CD4-positive, alpha-beta T cell (primary cell): ENCODE measurements around the gene CYS1. TPM values are rescaled to one million over a fixed set of nuclear protein-coding genes. Genes with fewer than 3 reads are reported as not detected.

Experiments used
- ATAC-seq: fragments of 200-7000 bp; cut with Tn5 transposase; one replicate; pipeline ENCODE4 v1.10.0; 2022; ENCODE audit warnings: mild to moderate bottlenecking; ENCODE audit not compliant: poor library complexity
- CTCF ChIA-PET: fragments of 350-600 bp; sonication (Branson Sonifier 250); formaldehyde crosslinking; loops from one replicate; lab custom pipeline; 2021; ENCODE audit warnings: antibody characterized with exemption, inconsistent platforms; lab: Charles Lee
- POLR2A ChIA-PET: fragments of 350-600 bp; sonication (Branson Sonifier 250); formaldehyde crosslinking; loops from one replicate; lab custom pipeline; 2021; ENCODE audit warnings: antibody characterized with exemption, inconsistent platforms; lab: Charles Lee
- DNase-seq, 14 experiments: peaks; one replicate each; pipeline ENCODE4 v3.0.0-alpha.2; 2013 to 2020; ENCODE audit warnings: mixed read lengths in 2 of 14
- H3K27ac ChIP-seq, 2 donors: one replicate each; pipeline versions ENCODE4 v1.5.1 to v1.7.0; 2013; ENCODE audit warnings: low read length in 2 of 2, low read depth in 1 of 2, mild to moderate bottlenecking in 1 of 2
- H3K27me3 ChIP-seq, 2 experiments: 1 replicate in 1 of 2; 2 replicates in 1 of 2; pipeline versions ENCODE4 v1.6.1 to v1.7.0; 2013; ENCODE audit warnings: low read length in 2 of 2, control low read depth in 1 of 2, mild to moderate bottlenecking in 1 of 2, moderate library complexity in 1 of 2; ENCODE audit not compliant: insufficient read depth in 2 of 2, control insufficient read depth in 1 of 2
- H3K36me3 ChIP-seq: one replicate; pipeline ENCODE4 v1.6.1; 2013; ENCODE audit warnings: low read length, control low read depth; ENCODE audit not compliant: insufficient read depth
- H3K4me1 ChIP-seq: one replicate; pipeline ENCODE4 v1.6.1; 2013; ENCODE audit warnings: low read length, control low read depth; ENCODE audit not compliant: insufficient read depth
- H3K4me3 ChIP-seq: one replicate; pipeline ENCODE4 v1.5.1; 2013; ENCODE audit warnings: mild to moderate bottlenecking, low read length, moderate library complexity
- H3K9me3 ChIP-seq, 2 experiments: 1 replicate in 1 of 2; 2 replicates in 1 of 2; pipeline versions ENCODE4 v1.6.1 to v1.7.0; 2013; ENCODE audit warnings: low read length in 2 of 2, mild to moderate bottlenecking in 2 of 2, control low read depth in 1 of 2, moderate library complexity in 1 of 2; ENCODE audit not compliant: control insufficient read depth in 1 of 2, insufficient read depth in 1 of 2
- H3K27ac Mint-ChIP-seq: one replicate; pipeline ENCODE4 v1.8.0; 2020; ENCODE audit warnings: mixed read lengths
- H3K27me3 Mint-ChIP-seq: one replicate; pipeline ENCODE4 v1.8.0; 2021; ENCODE audit warnings: mixed read lengths
- H3K36me3 Mint-ChIP-seq: one replicate; pipeline ENCODE4 v1.8.0; 2021; ENCODE audit warnings: low read depth, mixed read lengths
- H3K4me1 Mint-ChIP-seq: one replicate; pipeline ENCODE4 v1.8.0; 2021; ENCODE audit warnings: low read depth, mixed read lengths
- H3K4me3 Mint-ChIP-seq: one replicate; pipeline ENCODE4 v1.8.0; 2020; ENCODE audit warnings: mild to moderate bottlenecking, mixed read lengths
- H3K9me3 Mint-ChIP-seq: one replicate; pipeline ENCODE4 v1.8.0; 2020; ENCODE audit warnings: mixed read lengths
- CTCF ChIP-seq: fragments of 200-600 bp; IDR thresholded peaks from one replicate; pipeline ENCODE4 v1.8.0; 2022; ENCODE audit warnings: antibody characterized with exemption, mild to moderate bottlenecking
- intact Hi-C, 2 experiments: fragments of 100-400 bp; cut with DNase I in 1 of 2; cut with micrococcal nuclease in 1 of 2; formaldehyde crosslinking; loops; one replicate each; pipeline versions ENCODE4 v1.15.1 to v1.9.0; 2023 to 2025; cut with DNase I, micrococcal nuclease
- total RNA-seq, 174 experiments: library from RNA in 2 of 174; stranded (reverse) in 2 of 174; gene quantifications; one replicate each; pipeline ENCODE4 v1.2.3 and lab custom pipeline; 2021 to 2026

CYS1 gene
- total RNA-seq, 2 experiments from 2014 or later: not detected

GRCh38 chr2:10089565-10090190 lies 9.5 kb upstream of the CYS1 start:
- Histone ChIP-seq H3K27ac (no peak overlapping the region), H3K27me3 (peaks cover 52 to 71% of the 10 kb centered on the region in 2 experiments), H3K4me1 (peaks cover 7% of the 10 kb centered on the region), H3K36me3 (no peaks in the 10 kb centered on the region), H3K4me3 (no peak overlapping the region), H3K9me3 (peaks cover 0 to 7% of the 10 kb centered on the region in 2 experiments)
- no peaks in the 10 kb centered on the region for H3K9me3 Mint-ChIP-seq
- H3K4me3 Mint-ChIP-seq: no peak overlapping the region
- peaks cover 85% of the 10 kb centered on the region for H3K27me3 Mint-ChIP-seq
- ChIA-PET POLR2A (no interaction called here), CTCF (interaction anchor here (1.4 to 3.0 kb wide), 2 partner anchors 8 to 17 kb away, joined by 5 to 13 read pairs; no protein-coding TSS in a partner anchor)
- no peak for DNase-seq
- no peak overlapping the region for H3K27ac Mint-ChIP-seq
- no peaks in the 10 kb centered on the region for H3K36me3 Mint-ChIP-seq
- H3K4me1 Mint-ChIP-seq: peaks cover 14% of the 10 kb centered on the region
- intact Hi-C loops: no loop called here
- TF ChIP-seq CTCF: no peak
- no peak for ATAC-seq

GRCh38 chr2:10087360-10087759 lies 7.1 kb upstream of the CYS1 start:
- Histone ChIP-seq H3K27me3 (peaks cover 59 to 77% of the 10 kb centered on the region in 2 experiments), H3K4me3 (no peak overlapping the region), H3K27ac (no peak overlapping the region), H3K36me3 (no peaks in the 10 kb centered on the region), H3K4me1 (peaks cover 7% of the 10 kb centered on the region), H3K9me3 (peaks cover 0 to 7% of the 10 kb centered on the region in 2 experiments)
- Mint-ChIP-seq H3K27ac (no peak overlapping the region), H3K9me3 (no peaks in the 10 kb centered on the region), H3K4me1 (peaks cover 10% of the 10 kb centered on the region), H3K36me3 (no peaks in the 10 kb centered on the region), H3K4me3 (no peak overlapping the region), H3K27me3 (peaks cover 87% of the 10 kb centered on the region)
- no peak for DNase-seq
- ChIA-PET POLR2A (no interaction called here), CTCF (interaction anchor here (2.4 kb wide), 1 partner anchor 10 kb away, joined by 9 read pairs; no protein-coding TSS in a partner anchor)
- intact Hi-C loops: no loop called here
- no peak for ATAC-seq
- TF ChIP-seq CTCF: no peak

GRCh38 chr2:10086950-10087349 lies 6.7 kb upstream of the CYS1 start:
- intact Hi-C loops: no loop called here
- no peak overlapping the region for H3K27ac ChIP-seq
- H3K36me3 ChIP-seq: no peaks in the 10 kb centered on the region
- POLR2A ChIA-PET: no interaction called here
- H3K27me3 ChIP-seq: peaks cover 59 to 80% of the 10 kb centered on the region in 2 experiments
- peaks cover 0 to 7% of the 10 kb centered on the region in 2 experiments for H3K9me3 ChIP-seq
- no peak for TF ChIP-seq CTCF
- ATAC-seq (no peak), DNase-seq (no peak)
- Mint-ChIP-seq H3K4me1 (peaks cover 6% of the 10 kb centered on the region), H3K27ac (no peak overlapping the region), H3K4me3 (no peak overlapping the region), H3K27me3 (peaks cover 83% of the 10 kb centered on the region), H3K36me3 (no peaks in the 10 kb centered on the region), H3K9me3 (no peaks in the 10 kb centered on the region)
- CTCF ChIA-PET: interaction anchor here (2.4 kb wide), 1 partner anchor 10 kb away, joined by 9 read pairs; no protein-coding TSS in a partner anchor
- peaks cover 10% of the 10 kb centered on the region for H3K4me1 ChIP-seq
- no peak overlapping the region for H3K4me3 ChIP-seq
